ENCODE data around the gene PTX4. TPM values are rescaled to one million over a fixed set of nuclear protein-coding genes. Genes with fewer than 3 reads are reported as not detected.

The PTX4 gene
- total RNA-seq, 1 experiment from 2014 or later = not detected

GRCh38 chr16:1445518-1446203, 43.1 kb downstream of the PTX4 start:
- Histone ChIP-seq H3K9me3 (no peaks in the 10 kb centered on the region), H3K36me3 (ENCODE audit: control insufficient read depth, insufficient read depth, low read length) (no peaks in the 10 kb centered on the region), H3K4me3 (ENCODE audit: low read depth, low read length) (no peak overlapping the region), H3K4me1 (no peaks in the 10 kb centered on the region), H3K27me3 (replicated peaks; ENCODE audit: control insufficient read depth, insufficient read depth, low read length) (no peaks in the 10 kb centered on the region)
- intact Hi-C loops (cut with micrococcal nuclease; ENCODE audit: unreplicated experiment) = no loop called here
- no peak overlapping the region for H3K27ac Mint-ChIP-seq (ENCODE audit: unreplicated experiment)
- TSS peak; percentile 62 for BruUV-seq (replicated peaks)
- DNase-seq = no peak
- no peaks in the 10 kb centered on the region for H3K27me3 Mint-ChIP-seq (ENCODE audit: insufficient read depth, unreplicated experiment)
- ChIA-PET CTCF (no interaction called here), POLR2A (no interaction called here)
- TF ChIP-seq CTCF (IDR thresholded peaks at IDR 0.05; ENCODE audit: insufficient read depth in 1 of 2, low read depth in 1 of 2, low read length in 1 of 2, severe bottlenecking in 1 of 2, unreplicated experiment in 1 of 2) = no peak
- H3K36me3 Mint-ChIP-seq (ENCODE audit: insufficient read depth, unreplicated experiment) = no peaks in the 10 kb centered on the region
- H3K9me3 Mint-ChIP-seq (ENCODE audit: unreplicated experiment) = no peaks in the 10 kb centered on the region
- H3K4me1 Mint-ChIP-seq (ENCODE audit: low read depth, unreplicated experiment) = no peaks in the 10 kb centered on the region
- H3K4me3 Mint-ChIP-seq (ENCODE audit: unreplicated experiment) = no peak overlapping the region

DNA sequence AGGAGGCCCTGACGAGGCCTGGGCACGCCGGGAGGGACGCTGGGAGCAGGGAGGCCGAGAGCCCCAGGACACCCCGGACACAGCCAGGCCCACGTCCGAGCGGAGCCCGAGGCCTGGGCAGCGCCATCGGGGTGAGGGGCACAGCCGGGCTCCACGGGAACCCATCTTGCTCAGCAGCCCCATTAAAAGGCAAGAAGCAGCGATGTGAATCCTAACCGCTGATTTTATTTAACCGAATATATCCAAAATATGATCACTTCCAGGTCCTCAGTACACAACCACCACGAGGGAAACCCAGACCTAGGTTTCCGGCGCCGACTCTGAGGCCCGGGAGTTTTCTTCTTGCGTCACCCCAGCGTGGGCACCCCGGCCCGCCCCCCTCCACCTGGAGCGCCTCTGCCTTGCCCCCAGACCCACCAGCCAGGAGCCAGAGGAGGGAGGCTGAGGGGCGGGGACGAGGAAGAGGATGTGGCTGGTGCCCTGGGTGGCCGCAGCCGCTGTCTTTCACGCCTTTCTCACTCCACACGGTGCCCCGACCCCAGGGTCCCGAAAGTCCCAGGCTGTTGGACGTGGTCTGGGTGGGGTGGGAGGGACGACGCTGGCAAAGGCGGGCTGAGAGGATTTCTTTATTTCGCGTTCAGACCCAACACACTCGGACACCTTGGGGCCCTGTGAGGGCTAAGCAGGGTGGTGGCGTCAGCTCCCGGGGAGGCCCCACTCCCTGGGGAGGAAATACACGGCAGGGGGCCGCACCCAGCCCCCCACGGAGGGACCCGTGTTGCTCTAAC, 43.8 kb downstream of the PTX4 start:
- intact Hi-C loops (cut with micrococcal nuclease; ENCODE audit: unreplicated experiment) = no loop called here
- Mint-ChIP-seq H3K36me3 (ENCODE audit: insufficient read depth, unreplicated experiment) (no peaks in the 10 kb centered on the region), H3K27ac (ENCODE audit: unreplicated experiment) (no peak overlapping the region), H3K4me1 (ENCODE audit: low read depth, unreplicated experiment) (no peaks in the 10 kb centered on the region), H3K4me3 (ENCODE audit: unreplicated experiment) (no peak overlapping the region), H3K27me3 (ENCODE audit: insufficient read depth, unreplicated experiment) (no peaks in the 10 kb centered on the region), H3K9me3 (ENCODE audit: unreplicated experiment) (no peaks in the 10 kb centered on the region)
- no peak for DNase-seq
- no TSS peak for BruUV-seq (replicated peaks)
- Histone ChIP-seq H3K4me1 (no peaks in the 10 kb centered on the region), H3K27me3 (replicated peaks; ENCODE audit: control insufficient read depth, insufficient read depth, low read length) (no peaks in the 10 kb centered on the region), H3K9me3 (no peaks in the 10 kb centered on the region), H3K36me3 (ENCODE audit: control insufficient read depth, insufficient read depth, low read length) (no peaks in the 10 kb centered on the region), H3K4me3 (ENCODE audit: low read depth, low read length) (no peak overlapping the region)
- POLR2A ChIA-PET = no interaction called here
- CTCF ChIA-PET = no interaction called here
- no peak for TF ChIP-seq CTCF (IDR thresholded peaks at IDR 0.05; ENCODE audit: insufficient read depth in 1 of 2, low read depth in 1 of 2, low read length in 1 of 2, severe bottlenecking in 1 of 2, unreplicated experiment in 1 of 2)

DNA sequence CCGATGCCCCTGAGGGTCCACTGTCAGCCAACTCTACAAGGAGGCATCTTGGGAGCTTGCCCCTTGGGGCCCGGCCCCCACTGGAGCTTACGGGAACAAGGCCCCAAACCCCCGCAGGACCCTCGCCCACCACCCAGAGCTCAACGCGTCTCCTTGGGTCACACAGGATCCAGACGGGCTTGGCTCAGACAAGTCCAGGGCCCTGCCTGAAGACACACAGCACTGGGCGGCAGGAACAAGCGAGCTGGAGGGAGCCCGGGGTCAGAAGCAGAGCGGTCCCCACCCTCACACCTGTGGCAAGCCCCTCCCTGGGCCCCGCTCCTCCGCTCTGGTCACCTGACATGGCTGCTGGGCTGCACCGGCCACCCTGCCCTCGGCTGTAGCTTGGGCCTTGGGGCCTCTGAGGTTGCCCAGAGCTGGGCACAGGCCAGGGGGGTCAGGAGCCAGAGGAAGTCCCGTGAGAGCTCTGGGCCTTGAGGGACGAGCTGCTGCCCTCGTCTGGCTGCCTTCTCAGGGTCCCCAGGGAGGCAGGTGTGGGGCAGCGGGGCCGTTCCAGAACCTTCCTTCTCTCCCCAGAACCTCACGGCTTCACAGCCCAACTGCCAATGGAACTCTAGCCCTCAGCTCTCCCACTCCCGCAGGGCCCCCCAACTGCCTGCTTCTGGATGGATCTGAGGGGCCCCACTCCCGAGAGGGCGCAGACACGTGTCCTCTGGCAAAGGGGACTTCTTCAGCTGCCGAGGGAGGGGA, 44.6 kb downstream of the PTX4 start, which contains the start of gene CCDC154:
Gene CCDC154 (minus strand): TSS at position 577 of the 750 bp plus-strand sequence. CDS start 234 bp downstream, at position 343.
- no TSS peak for BruUV-seq (replicated peaks)
- no peak within 1 kb of the TSS for H3K4me3 ChIP-seq (ENCODE audit: low read depth, low read length)
- H3K4me1 ChIP-seq = no peaks in the 10 kb centered on the region
- Mint-ChIP-seq H3K9me3 (ENCODE audit: unreplicated experiment) (no peaks in the 10 kb centered on the region), H3K27ac (ENCODE audit: unreplicated experiment) (no peak within 1 kb of the TSS), H3K4me1 (ENCODE audit: low read depth, unreplicated experiment) (no peaks in the 10 kb centered on the region), H3K36me3 (ENCODE audit: insufficient read depth, unreplicated experiment) (no peaks in the 10 kb centered on the region), H3K27me3 (ENCODE audit: insufficient read depth, unreplicated experiment) (no peaks in the 10 kb centered on the region), H3K4me3 (ENCODE audit: unreplicated experiment) (no peak within 1 kb of the TSS)
- no peak for TF ChIP-seq CTCF (IDR thresholded peaks at IDR 0.05; ENCODE audit: insufficient read depth in 1 of 2, low read depth in 1 of 2, low read length in 1 of 2, severe bottlenecking in 1 of 2, unreplicated experiment in 1 of 2)
- no peaks in the 10 kb centered on the region for H3K9me3 ChIP-seq
- ChIA-PET POLR2A (interaction anchor here (1.0 kb wide), 1 partner anchor 23 kb away, joined by 4 read pairs; the partner anchor contains the start of gene UQCC4), CTCF (no interaction called here)
- no peak for DNase-seq
- intact Hi-C loops (cut with micrococcal nuclease; ENCODE audit: unreplicated experiment) = no loop called here
- H3K36me3 ChIP-seq (ENCODE audit: control insufficient read depth, insufficient read depth, low read length) = no peaks in the 10 kb centered on the region
- no peaks in the 10 kb centered on the region for H3K27me3 ChIP-seq (replicated peaks; ENCODE audit: control insufficient read depth, insufficient read depth, low read length)
